NCI-H526 (cell line): ENCODE results near the gene WHRN.

Source experiments
- DNase-seq, 2 experiments: peaks; one replicate each; lab custom pipeline; 2025; lab: John Stamatoyannopoulos, UW

Gene WHRN

DNA sequence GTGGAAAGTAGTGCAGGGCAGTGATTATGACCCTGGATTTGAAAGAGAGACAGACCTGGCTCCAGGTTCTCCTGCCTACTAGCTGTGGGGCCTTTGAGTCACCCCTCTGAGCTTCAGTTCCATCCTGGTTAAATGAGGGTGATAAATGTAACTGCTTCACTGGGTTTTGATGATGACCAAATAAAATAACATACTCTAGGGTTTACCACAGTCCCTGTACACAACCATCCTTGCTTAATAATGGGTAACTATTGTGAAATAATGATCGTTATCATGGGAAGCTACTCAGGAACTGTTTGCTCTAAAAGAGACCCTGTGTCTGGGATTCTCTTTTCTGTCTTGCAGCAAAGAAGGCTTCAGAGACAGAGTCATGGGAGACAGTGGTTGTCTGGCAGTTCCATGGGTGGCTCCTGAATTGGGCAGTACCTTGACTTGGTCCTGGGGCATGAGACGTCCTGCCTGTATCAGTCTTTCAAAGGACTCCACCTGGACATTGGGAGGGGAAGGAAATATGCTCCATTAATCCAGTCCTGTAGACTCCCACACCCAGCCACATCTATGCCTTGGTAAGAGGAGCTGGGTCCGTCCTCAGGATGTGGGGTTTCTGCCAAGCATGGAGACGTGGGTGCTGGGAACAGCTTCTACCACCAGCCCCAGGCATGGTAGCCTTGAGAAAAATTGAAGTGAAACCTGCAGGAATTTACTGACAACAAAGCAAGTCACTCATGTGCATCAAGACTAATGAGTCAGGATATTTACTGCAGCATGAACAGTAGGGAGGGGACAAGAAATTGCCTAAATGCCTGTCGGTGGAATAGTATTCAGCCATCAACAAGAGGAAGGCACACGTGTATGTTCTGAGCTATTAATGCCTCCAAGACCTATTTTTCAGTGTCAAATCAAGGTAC is 140.9 kb downstream of the WHRN start:
- DNase-seq, result no peak

DNA sequence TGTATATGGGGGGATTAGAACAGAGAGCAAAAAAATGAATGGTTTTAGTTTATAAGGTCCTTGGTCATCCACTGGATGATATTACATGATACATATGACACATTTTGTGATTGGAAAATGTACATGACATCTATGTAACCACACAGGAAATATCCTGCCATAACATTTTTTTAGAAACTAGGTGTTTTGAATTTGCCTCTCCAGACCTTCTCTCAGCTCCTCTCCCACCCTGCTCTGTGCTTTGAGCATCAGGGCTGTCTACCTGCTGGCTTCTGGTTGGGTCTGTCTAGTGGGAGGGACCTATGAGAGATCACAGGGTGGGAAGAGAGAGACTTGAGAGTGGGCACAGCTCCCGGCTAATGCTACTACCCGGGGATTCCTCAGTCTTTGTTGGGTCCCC is 141.8 kb downstream of the WHRN start:
- no peak for DNase-seq

DNA sequence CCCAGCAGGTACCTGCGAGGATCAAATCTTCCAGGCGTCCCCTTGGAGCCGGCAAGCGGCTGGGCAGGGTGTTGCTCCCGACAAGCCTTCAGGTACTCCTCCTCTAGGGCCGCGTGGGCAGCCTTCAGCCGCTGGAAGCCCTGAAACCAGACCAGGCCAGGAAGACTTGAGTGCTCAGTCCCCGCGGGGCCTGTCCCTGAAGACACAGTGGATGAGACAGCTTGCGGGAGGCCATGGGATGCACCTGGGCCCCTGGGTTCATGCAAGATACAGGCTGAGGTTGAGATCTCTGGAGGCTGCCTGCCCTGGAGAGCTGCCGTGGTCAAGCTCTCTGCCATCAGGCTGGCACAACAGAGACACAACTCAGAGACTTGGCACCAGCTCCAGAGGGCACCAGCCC is 142.9 kb downstream of the WHRN start:
- no peak for DNase-seq

DNA sequence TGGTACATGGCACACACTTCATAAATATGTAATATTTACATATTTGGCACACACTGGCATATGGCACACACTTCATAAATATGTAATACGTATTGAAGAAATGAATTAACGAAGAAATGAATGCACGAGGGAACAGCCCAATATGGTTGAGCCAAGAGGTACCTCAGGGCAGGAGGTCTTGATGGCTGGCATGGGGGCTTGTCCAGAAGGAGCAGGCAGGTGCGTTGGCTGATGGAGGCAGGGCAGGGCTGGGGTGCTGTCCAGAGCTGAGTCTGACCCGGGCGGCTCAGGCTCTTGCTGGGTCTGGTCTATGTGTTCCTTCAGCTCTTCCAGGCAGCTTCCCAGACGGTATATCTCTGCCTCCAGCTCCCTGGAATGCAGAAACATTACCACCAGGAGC is 143.7 kb downstream of the WHRN start:
- no peak for DNase-seq

DNA sequence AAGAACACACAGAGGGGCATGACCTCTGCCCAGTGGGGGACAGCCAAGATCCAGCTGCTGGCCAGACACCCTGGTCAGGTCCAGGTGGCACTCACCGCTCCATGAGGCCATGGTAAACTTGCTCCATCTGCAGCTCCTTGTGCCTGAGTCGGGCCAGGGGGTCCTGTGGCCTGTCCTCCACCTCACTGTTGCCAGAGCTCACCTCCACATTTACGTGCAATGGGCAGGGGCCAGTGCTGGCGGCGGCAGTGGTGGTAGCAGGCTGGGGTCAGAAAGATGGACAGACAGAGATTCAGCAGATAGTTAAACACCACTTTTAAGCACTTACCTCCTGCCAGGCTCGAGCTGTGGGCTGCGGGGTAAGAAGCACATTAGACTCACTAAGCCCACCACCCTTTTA is 145.5 kb downstream of the WHRN start:
- DNase-seq, result no peak

DNA sequence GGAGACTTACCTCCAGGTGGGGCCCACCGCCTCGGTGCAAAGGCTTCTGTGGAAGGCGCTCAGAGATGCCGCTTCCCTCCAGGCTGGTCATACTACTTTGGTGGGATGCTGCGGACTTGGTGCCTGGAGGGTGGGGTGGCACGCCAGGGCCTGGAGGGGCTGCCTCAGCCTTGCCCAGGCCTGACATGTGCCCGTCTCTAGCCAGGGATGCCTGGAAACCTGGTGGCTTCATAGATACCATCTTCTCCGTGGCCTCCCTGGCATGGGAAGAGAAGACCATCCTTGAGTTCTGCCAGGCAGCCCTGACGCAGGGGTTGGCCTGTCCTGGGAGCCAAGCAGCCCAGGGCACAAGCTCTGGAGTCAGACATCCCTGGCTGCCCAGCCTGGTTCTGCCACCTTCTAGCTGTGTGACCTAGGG is 147.4 kb downstream of the WHRN start:
- no peak for DNase-seq

DNA sequence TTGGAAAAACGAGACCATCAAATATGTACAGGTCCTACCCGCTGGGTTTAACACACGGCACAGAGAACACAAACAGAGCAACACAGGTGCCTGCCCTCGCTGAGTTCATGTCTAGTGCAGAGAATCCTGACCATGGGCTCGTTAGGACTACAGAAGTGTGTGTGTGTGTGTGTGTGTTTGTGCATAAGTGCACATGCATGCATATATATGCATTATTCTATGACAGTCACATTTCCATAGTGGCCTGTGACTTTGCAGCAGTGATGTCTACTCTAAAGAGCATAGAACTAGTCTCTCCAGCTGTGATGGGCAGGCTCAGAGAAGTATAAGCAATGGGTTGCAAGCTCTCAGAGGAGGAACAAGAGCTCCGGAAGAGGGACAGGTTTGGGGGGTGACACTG is 147.9 kb downstream of the WHRN start:
- no peak for DNase-seq

DNA sequence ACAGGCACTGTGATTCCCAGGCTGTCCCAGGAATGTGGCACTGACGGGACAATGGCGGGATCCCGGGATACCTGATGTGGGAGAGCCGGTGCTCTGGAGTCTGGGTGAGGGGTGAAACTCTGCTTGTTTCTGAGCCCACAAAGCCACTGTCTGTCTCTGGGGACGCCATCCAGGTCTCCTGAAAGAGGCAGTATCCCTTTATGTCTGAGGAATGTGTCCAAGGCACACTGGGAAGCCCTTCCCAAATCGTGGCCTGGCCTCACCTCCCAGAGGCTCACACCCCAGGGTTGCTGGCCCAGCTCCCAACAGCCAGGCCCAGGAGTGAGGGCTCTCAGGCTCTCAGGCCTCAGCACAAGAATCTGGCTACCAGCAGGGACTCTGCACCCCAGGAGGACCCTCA is 148.5 kb downstream of the WHRN start:
- no peak for DNase-seq

DNA sequence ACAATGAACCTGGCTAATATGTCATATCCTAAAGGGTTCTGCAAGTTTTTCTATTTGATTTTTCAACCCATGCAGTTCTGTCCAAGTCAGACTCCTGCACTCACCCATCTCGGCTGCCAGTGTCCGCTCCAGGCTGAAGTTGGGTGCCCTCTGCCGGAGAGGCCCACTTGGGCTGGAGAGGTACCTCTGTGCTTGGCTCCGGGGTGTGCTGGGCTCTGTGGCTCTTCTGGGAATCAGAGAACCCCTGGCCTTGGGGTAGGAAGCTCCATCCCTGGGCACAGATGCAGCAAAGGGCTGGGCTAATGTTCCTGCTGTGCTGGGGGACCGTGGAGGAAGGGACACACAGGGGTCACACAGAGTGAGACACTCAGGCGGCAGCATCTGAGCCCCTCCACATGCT is 149.5 kb downstream of the WHRN start:
- no peak for DNase-seq
